Measurements from ENCODE around the gene CACNA1C.
A peak's percentile ranks its signal among the peaks of the same experiment; 100 is the strongest.

The CACNA1C gene

DNA sequence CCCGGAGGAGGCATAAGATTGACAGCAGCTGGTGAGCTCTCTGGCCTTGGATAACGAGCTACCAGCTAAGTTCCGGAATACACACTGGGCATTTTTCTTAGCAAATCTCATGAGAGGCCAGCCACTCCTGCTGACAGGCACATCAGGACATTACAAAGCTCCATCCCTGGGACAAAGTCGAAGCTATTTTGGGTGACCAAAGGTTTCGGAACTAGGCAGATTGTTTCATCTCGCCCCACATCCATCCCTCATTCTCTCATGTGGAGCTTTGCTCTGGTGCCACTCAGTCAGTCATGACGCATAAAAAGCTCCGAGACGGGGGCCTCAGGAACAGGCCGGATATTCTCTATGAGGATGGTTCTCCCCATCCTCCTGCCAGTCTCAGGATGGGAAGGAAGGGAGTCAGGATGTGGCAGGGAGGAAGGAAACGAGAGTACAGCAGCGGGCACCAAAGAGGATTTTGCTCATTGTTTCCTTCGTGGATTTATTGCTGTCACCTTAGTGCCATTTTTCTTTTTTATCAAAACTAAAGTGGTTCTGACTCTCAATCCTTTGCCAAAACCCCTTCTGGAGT is 488.9 kb downstream of the CACNA1C start:
- no peak for DNase-seq

DNA sequence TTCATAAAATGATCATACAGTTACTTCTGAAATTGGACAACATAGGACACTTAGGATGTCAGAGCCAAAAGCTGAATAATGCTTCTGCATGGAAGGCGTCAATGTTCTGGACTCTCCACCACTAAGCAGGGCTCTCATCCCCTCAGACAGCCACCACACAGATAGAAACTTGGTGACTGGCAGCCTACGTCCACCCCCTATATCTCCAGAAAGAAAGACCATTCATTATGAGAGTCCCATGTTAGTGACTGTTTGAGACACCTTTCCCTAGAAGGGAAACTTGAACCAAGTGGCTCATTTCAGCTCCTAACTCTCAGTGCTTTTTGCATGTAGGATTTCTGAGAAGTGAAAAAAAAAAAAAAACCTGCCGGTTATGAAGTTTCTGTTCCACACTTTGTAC is 491.0 kb downstream of the CACNA1C start:
- DNase-seq = no peak

DNA sequence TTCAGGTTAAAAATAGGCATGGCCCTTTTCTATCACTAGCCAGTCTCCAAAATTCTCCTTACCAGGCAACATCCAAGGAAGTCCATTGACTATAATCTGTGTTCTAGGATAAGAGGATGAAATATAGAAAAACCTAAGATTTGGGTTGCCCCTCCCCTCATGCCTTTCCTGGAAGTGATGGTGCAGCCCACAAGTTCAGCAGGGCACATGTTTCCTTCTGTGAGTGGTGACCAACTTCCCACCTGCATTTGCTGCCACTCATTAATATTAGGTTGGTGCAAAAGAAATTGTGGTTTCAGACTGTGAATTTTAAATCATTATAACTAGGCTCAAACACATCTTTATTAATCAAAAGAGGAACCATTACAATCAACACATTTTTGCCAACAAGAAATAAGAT is 491.4 kb downstream of the CACNA1C start:
- no peak for DNase-seq

DNA sequence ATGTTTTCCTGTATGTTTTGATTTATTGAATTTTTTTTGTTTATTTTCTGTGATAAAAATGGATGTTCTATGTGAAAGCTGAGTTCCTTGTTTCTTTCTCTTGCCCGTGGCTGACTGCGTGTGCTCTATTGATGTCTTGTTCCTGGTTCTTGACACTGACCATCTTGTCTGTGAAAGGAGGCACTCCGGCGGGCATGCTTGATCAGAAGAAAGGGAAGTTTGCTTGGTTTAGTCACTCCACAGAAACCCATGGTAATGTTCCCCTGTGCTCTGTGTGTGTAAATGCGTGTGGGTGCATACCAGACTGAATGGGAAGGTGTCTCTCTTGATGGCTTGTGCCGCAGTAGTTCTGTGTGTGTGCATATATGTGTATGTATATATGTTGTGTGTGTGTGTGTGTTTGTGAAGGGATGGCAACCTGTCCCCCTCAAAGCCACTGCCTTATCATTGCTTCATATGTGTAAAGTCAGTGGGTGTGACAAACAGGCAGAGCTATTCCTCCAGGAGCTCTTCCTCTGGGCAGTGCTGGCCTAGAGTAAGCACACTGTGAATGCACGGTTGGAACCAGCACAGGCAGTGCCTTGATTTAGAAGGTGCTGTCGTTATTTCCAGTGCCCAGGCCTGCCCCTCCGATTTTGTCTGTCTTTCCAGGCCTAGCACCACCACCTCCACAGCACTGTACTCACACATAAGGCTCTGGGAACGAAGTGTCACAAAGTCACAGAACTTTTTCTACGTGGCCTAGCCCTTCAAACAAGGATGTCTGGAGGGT is 494.7 kb downstream of the CACNA1C start:
- no peak for DNase-seq

DNA sequence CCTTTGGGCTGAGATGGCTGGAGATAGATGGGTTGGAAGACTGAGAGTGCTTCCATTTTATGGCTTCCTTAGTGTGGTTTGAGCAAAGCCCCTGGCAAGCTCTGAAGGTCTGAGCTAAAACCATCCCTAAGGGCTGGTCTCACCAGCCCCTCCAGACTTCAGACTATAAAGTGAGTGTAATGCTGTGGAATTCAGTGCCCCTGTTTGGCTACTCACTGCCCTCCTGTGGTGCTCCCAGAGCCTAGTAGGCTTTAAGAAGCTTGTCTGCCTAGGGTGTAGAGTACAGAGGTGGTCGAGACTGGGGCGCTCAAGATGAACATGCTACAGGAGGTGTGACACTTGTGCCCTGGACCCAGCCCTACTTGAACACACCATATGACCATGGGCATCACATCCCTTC is 495.3 kb downstream of the CACNA1C start:
- no peak for DNase-seq

DNA sequence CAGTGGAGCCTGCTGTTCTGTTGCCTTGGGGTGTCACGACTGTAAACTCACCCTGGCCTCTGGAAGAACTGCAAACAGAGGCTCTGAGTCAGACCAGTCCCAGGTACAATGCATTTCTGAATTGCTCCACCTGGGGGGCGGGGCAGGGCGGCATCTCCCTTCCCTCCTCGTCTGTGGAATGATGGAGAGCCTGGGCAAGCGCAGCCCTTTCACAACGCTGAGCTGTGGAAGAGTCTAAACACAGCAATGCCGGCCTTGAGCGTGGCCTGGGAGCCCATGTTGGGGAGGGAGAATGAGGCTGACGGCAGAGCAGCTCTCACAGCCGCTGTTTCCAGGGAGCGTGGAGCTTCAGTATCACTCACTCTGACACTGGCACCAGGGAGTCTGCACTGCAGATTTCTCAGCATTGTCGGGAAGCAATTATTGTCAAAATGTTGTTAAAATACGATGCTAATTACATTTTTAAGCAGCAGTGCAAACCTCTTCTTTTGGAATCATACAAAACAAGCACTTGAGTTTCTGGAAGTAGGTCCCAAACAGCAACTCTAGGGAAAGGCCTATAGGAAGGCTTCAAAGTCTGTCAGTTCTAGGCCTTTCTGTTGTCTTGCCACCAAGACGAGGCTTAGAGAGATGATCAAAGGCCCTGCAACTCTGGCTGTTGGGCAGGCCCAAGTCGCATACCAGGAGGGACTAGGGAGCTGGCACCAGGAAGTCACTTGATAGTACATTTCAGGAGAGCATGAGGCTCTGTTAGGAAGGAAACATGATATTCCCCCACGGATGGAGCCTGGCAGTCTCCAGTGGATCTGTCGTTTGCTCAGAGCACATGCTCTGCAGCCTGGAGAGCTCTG is 498.0 kb downstream of the CACNA1C start:
- peak; percentile 29 for DNase-seq

DNA sequence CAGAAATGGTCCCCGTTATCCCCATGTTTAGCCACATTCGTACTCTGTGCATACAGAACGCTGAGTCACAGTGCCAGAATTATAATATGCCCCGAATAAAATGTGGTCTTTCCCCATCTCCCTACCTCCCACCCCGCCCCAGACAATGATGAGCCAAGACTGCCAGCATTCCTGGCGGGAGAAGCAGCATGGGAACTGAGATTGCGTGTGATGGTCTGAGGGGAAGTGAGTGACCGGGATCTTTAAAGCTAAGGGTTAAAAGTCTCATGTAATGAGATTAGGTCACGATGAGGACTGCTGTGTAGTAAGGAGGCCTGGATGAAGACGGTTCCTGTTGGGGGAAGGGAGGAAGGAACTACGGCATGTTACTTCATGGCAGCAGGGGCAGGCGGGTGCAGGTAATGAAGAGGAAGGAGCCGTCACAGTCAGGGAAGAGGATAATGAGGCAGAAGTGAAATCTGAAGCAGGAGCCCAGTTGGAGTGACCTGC is 498.7 kb downstream of the CACNA1C start:
- no peak for DNase-seq

DNA sequence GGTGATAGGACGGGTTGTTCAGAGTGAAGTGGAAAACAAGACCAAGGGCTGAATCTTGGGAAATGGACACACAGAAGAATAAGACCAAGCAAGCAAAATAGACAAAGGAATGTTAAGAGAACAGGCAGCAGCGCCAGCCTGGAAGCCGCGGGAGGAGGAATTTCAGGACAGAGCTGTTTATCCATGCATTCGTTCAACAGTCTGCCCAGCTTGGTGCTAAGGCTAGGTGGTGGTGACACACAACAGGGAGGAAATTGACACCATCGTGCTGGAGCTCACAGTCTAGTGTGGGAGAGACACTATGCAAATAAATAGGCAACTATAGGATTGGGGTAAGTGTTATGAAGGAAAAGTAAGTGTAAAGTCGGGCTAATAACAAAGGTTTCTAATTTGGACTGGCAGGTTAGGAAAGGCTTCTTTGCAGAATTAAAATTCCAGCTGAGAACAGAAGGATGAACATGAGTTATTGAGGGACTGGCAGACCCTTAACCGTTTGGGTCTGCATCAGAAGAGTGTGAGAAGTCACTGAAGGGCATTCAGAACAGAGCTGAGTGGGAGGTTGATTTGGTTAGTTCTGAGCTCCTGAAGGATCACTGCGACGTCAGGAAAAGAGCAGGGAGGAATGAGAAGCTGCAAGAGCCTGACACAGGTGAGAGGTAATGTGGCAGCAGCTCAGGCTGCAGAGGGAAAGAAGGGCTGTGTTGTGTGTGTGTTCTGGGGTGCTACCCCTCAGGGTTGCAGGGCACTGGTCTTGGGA is 499.4 kb downstream of the CACNA1C start:
- DNase-seq = no peak

DNA sequence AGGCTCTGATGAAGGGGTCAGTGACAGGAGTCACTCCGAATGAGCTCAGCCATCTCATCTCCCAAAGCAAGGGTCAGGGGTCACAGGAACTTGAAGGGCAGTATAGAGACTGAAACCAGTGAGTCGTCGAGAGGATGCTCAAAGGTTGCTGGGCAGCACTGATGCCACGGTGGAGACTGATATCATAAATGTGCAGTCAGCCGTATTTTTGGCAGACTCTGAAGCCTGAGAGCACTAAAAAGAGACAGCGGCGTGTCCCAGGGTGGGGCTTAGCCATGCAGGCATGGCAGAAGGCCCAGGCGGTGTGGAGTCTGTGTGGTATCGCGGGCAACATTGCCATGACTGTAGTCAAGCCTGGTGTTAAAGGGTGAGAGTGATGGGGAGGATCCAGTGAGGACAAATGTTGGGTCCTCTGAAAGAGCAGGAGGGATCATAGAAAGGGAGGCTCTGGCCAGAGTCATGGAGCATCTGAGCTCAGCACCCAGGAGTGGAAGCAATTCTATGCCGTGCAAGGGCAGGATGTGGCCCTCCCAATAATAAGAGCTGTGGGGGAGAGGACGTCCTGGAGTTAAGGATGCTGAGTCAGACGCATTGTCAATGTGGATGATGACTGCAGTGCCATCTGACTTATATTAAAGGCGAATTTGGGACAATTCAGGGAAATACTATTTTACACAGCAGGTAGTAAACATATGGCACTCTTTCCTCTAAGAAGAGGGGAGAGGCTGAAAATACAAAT is 500.8 kb downstream of the CACNA1C start:
- no peak for DNase-seq

DNA sequence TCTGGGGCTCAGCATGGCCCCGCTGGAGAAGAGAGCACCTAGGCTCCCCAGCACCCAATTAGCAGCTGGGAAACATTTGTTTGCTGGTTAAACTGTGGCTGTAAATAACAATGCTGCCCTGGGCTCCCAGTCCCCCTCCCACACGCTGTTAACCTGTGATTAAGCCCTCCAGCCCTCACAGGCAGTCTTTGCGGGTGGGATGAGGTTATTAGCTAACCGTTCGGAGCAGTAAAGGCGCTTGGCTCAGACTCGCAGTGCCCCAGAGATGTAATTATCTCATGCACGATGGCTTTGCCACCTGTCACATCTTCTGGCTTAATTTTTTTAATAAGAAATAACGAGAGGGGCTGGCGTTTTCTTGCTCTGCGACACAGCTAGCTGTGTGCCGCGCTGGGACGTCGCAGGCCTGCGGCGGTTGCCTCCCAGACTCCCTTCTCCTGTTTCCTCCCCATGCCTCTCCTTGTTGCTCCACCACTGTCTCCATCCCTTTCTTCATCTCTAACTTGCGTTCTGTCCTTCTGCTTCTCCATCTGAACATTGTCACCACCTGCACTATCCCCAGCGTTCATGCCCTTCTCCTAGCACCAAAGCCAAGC is 502.8 kb downstream of the CACNA1C start:
- peak; percentile 26 for DNase-seq

DNA sequence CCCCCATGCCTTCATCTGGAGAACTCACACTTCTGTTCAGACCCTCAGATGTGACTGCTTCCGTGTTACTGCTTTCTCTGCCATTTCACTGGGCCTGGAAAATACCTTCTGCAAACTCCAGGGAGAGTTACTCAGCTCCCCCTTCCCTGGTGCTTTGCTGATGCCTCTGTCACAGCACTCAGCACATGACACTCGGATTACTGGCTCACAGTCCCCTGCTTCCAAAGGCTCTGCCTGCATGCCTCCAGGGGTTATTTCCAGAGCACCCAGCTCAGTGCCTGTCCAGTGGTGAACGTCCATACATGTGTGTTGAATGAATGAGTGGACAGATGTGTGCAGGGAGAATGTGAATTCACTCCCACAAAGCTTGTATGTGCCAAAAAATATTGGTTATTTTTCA is 504.8 kb downstream of the CACNA1C start:
- DNase-seq = no peak

DNA sequence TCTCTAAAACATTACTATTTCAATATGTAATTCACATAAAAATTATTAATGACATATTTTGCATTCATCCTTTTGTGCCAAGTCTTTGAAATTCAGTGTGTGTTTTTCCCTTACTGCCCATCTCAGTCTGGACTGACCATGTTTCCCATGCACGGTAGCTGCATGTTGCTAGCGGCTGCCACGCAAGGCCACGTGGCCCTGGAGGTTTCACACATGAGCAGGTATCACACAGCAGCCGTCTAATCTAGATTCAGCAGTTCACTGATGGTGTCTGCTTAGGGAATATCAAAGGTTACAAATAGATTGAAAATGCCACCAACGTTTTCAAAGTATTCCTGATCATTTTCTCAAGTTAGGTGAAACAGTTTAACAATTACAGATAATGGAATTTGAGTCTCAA is 507.1 kb downstream of the CACNA1C start:
- DNase-seq = no peak

DNA sequence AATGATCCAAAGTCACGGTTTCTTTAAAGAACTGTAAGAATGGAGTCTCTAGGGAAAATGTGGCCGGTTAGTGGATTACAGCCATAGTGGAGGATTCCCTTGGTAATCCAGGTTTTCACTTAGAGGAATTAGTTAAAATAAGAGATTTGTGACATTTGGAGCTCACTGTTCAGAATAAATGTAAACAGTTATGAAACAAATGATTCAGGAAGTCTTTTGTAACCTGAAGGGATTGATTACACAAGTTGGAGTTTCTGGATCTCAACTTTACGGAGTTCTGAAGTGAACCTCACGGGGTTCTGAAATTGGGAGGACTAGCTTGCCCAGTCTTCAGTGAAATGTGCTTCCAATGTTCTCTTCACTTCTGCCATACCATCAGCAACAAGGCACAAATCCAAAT is 507.6 kb downstream of the CACNA1C start:
- no peak for DNase-seq

DNA sequence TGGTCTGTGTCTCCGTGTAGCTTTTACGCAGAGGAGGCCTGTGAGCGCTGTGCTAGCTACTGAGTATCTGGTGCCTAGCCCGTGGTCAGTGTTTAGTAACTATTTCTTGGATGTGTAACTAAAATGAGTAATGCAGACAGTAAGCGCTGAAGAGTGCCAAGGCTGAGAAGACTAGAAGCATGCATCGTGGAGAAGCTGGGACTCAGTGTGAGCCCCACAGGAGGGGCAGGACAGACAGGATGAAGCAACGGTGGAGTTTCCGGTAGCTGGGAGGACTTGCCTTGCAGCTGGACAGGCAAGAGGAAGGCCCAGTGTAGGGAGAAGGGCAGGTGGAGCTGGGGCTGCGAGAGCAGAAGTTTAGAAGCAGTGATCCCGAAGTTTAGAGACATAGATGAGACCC is 508.6 kb downstream of the CACNA1C start:
- no peak for DNase-seq

DNA sequence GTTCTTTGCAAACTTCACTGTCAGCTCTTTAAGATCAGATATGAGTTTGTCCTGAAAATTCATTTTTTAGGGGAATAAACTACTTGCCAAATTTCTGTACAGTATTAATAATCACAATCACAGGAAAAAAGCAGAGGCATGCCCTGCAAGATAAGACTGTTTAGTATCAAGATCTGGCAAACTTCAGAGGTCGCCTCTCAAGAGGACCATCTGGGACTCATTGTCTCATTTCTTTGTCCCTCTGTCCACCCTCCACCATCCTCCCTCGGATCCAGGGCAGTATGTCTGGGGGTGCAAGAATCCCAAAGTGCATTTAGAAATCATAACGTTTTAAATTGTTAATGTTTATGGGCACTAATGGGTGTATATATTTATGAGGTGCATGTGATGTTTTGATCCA is 509.6 kb downstream of the CACNA1C start:
- DNase-seq = no peak

DNA sequence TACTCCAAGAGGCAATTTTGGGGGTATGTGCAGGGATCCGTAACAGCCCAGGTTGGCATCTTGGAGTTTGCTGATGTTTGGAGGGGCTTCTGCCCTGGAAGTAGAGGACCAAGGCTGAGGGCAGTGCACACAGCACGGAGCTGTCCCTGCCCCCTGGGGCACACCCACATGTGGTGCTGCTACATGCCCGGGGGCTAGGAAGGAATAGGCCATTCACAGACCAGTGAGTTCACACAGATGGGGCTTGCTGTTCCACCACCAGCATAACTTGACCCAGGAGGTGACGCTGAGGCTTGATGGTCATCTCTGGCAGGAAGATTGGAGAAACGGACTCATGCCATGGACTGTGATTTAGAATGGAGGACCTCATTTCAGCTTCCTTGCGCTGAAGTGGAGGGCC is 510.9 kb downstream of the CACNA1C start:
- no peak for DNase-seq

DNA sequence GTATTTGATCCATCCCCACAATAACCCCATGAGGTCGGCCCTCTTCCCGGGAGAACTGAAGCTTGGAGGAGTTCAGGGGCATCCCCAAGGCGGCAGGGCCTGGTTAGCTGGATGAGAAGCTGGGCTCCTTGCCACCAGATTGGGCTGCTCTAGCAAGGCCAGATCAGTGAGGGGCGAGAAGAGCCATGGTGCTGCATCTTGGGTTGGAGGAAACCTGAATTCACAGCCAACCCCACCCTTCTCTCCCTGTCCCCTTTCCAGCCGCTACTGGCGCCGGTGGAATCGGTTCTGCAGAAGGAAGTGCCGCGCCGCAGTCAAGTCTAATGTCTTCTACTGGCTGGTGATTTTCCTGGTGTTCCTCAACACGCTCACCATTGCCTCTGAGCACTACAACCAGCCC is 513.4 kb downstream of the CACNA1C start:
- no peak for DNase-seq

DNA sequence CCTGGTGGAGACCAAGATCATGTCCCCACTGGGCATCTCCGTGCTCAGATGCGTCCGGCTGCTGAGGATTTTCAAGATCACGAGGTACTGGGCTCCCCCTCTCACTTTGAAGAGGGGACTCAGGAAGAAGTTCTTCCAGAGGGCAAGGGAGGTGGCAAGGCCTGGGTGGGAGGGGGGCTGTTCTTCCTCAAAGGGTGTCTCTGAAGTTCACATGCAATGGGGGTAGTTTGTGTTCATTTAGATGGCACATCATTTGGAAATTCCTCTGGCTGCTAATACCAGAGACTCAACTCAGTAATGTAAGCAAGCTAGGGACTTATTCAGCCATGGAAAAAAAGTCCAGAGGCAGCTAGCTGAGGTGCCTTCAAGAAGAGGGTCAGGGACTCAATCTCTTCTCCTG is 514.9 kb downstream of the CACNA1C start:
- DNase-seq = no peak

DNA sequence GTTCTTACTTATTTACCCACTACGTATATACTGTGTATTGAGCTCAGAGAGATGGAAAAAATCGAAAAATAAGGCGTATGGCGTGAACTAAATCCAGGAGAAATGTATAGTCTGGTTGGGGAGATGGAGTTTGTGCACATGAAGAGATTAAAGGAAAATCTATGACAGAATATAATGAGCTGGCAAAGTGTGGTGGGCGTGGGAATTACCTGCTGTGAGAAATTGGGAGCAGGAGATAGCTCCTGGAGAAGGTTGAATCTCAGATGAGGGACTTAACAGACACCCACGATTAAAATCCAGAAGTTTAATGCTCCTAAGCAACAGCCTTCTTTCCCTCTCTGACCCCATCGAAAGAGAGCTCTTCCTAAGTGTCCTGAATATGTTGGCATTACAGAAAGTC is 517.8 kb downstream of the CACNA1C start:
- no peak for DNase-seq

DNA sequence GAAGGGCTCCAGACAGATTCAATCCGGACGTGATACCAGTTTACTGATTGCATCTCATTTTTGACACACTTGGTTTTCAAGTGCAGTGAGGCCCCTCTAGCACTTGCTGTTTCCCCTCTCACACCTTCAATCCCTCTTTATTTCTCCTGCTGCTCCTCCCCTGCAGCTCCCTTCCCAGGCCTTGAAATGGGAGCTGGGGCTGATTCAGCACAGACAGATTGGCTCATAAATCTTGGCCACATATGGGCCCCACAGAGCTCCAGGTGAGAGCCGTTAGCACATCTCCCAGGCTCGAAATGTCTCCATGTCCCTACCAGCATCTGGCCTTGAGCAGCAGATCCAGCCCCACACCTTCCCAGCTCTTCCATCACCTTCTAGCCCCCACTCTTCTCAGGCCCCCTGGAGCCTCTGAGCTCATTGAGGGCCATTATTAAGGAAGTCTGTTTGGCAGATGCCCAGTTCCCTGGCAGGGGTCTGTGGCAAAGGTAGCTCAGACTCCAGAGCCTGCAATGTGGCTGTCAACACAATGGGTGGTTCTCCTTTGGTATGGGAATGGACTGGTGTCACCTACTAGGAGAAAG is 521.7 kb downstream of the CACNA1C start:
- DNase-seq = no peak

DNA sequence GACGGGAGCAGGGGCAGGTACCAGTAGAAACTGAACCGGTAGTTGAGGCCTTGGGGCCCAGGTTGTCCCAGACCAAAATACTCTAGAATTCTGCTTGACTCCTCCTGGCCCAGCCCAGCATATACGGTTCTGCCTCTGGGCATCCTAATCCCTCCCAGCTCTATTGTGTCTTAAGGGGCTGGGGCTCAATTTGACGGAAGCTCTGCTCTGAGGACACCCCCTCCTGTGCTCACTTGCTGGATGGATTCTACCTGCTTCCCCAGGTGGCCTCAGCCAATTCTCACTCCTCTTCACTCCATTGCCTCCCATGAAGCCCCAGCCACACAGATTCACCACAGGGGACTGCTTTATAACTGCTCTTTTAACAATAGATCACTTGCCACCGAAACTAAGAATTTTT is 522.5 kb downstream of the CACNA1C start:
- DNase-seq = no peak

DNA sequence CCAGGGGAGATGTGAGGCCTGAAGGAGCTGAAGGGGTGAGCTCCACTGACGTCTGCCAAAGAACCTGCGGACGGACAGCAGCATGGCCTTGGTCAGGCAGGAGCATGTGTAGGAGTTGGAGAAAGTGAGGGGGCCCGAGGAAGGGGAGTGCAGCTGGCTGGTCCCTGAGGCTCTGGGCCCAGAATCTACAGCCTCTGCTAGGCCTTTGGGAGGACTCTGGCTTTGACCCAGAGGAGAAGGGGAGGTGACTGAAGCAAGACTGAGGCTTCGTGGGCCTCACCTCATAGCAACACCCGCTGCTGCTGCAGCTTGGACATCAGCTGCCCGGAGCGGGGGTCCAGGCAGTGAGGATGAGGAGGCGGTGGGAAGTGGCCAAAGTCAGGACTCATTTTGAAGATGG is 525.4 kb downstream of the CACNA1C start:
- no peak for DNase-seq

Measured in NCI-H1092 (cell line).